ENCODE results near the gene LRIT2. TPM values are rescaled to one million over a fixed set of nuclear protein-coding genes. Genes with fewer than 3 reads are reported as not detected.

The LRIT2 gene
- total and polyA plus RNA-seq, 7 experiments from 2014 or later: not detected

- POLR2A ChIA-PET: no interaction called here
- Histone ChIP-seq H3K4me1 (ENCODE audit: control insufficient read depth in 2 of 2, insufficient read depth in 2 of 2, low read length in 2 of 2) (no peaks in the 10 kb centered on the region), H3K4me3 (ENCODE audit: low read length) (no peak overlapping the region), H3K36me3 (ENCODE audit: control insufficient read depth in 2 of 3, insufficient read depth in 3 of 3, low read length in 3 of 3) (no peaks in the 10 kb centered on the region), H3K9me3 (ENCODE audit: control insufficient read depth in 2 of 3, low read length in 3 of 3) (no peaks in the 10 kb centered on the region), H3K27ac (ENCODE audit: low read depth, low read length) (no peak overlapping the region), H3K27me3 (ENCODE audit: control insufficient read depth in 2 of 2, insufficient read depth in 2 of 2, low read length in 2 of 2) (no peaks in the 10 kb centered on the region)
- H3K27ac Mint-ChIP-seq: no peak overlapping the region
- H3K4me1 Mint-ChIP-seq: peaks cover 0 to 6% (median 0%) of the 10 kb centered on the region in 7 donors
- intact Hi-C loops (cut with micrococcal nuclease): no loop called here
- H3K36me3 Mint-ChIP-seq: no peaks in the 10 kb centered on the region
- no peak overlapping the region for H3K4me3 Mint-ChIP-seq
- H3K27me3 Mint-ChIP-seq: peaks cover 0 to 18% (median 9%) of the 10 kb centered on the region in 5 donors
- peaks cover 0 to 6% (median 2%) of the 10 kb centered on the region in 11 donors for H3K9me3 Mint-ChIP-seq
- DNase-seq (no peak), ATAC-seq (no peak)
- CTCF ChIA-PET: no interaction called here
Measured at GRCh38 chr10:84217746-84218145, 7.6 kb downstream of the LRIT2 start.

GRCh38 chr10:84216834-84217233, 8.5 kb downstream of the LRIT2 start:
- H3K4me3 Mint-ChIP-seq: no peak overlapping the region
- Histone ChIP-seq H3K27ac (ENCODE audit: low read depth, low read length) (no peak overlapping the region), H3K4me3 (ENCODE audit: low read length) (no peak overlapping the region), H3K4me1 (ENCODE audit: control insufficient read depth in 2 of 2, insufficient read depth in 2 of 2, low read length in 2 of 2) (no peaks in the 10 kb centered on the region), H3K27me3 (ENCODE audit: control insufficient read depth in 2 of 2, insufficient read depth in 2 of 2, low read length in 2 of 2) (no peaks in the 10 kb centered on the region), H3K36me3 (ENCODE audit: control insufficient read depth in 2 of 3, insufficient read depth in 3 of 3, low read length in 3 of 3) (no peaks in the 10 kb centered on the region), H3K9me3 (ENCODE audit: control insufficient read depth in 2 of 3, low read length in 3 of 3) (no peaks in the 10 kb centered on the region)
- POLR2A ChIA-PET: no interaction called here
- intact Hi-C loops (cut with micrococcal nuclease): no loop called here
- ATAC-seq (no peak), DNase-seq (no peak)
- no peaks in the 10 kb centered on the region for H3K36me3 Mint-ChIP-seq
- peaks cover 0 to 6% (median 0%) of the 10 kb centered on the region in 7 donors for H3K4me1 Mint-ChIP-seq
- no peak overlapping the region for H3K27ac Mint-ChIP-seq
- H3K9me3 Mint-ChIP-seq: peaks cover 0 to 6% (median 2%) of the 10 kb centered on the region in 11 donors
- peaks cover 0 to 17% (median 9%) of the 10 kb centered on the region in 5 donors for H3K27me3 Mint-ChIP-seq
- CTCF ChIA-PET: interaction anchor here (1.2 kb wide), 1 partner anchor 12 kb away, joined by 3 read pairs; no protein-coding TSS in a partner anchor

- DNase-seq: peak in 4 of 9 donors; percentile 23 to 37 (median 30)
- Histone ChIP-seq H3K4me3 (ENCODE audit: low read length) (no peak overlapping the region), H3K27ac (ENCODE audit: low read depth, low read length) (no peak overlapping the region), H3K4me1 (ENCODE audit: control insufficient read depth in 2 of 2, insufficient read depth in 2 of 2, low read length in 2 of 2) (no peaks in the 10 kb centered on the region), H3K9me3 (ENCODE audit: control insufficient read depth in 2 of 3, low read length in 3 of 3) (no peaks in the 10 kb centered on the region), H3K36me3 (ENCODE audit: control insufficient read depth in 2 of 3, insufficient read depth in 3 of 3, low read length in 3 of 3) (no peaks in the 10 kb centered on the region), H3K27me3 (ENCODE audit: control insufficient read depth in 2 of 2, insufficient read depth in 2 of 2, low read length in 2 of 2) (no peaks in the 10 kb centered on the region)
- ChIA-PET POLR2A (no interaction called here), CTCF (interaction anchor here (0.6 to 2.3 kb wide), 2 partner anchors 9 to 67 kb away, joined by 3 to 10 read pairs; no protein-coding TSS in a partner anchor)
- peaks cover 0 to 6% (median 0%) of the 10 kb centered on the region in 7 donors for H3K4me1 Mint-ChIP-seq
- peaks cover 0 to 4% (median 2%) of the 10 kb centered on the region in 11 donors for H3K9me3 Mint-ChIP-seq
- H3K27ac Mint-ChIP-seq: peak overlapping the region in 1 of 9 donors; percentile 11
- ATAC-seq: peak; percentile 81
- H3K27me3 Mint-ChIP-seq: peaks cover 0 to 10% (median 4%) of the 10 kb centered on the region in 5 donors
- H3K36me3 Mint-ChIP-seq: no peaks in the 10 kb centered on the region
- intact Hi-C loops (cut with micrococcal nuclease): loop anchor here (2.0 kb wide), 1 partner anchor 66 kb away; no protein-coding TSS in a partner anchor
- peak overlapping the region in 4 of 10 donors; percentile 11 to 51 (median 50) for H3K4me3 Mint-ChIP-seq
Measured at GRCh38 chr10:84214612-84215235, 10.6 kb downstream of the LRIT2 start.

GRCh38 chr10:84214046-84214572, 11.2 kb downstream of the LRIT2 start:
- intact Hi-C loops (cut with micrococcal nuclease): loop anchor here (2.0 kb wide), 1 partner anchor 65 kb away; no protein-coding TSS in a partner anchor
- H3K4me1 ChIP-seq (ENCODE audit: control insufficient read depth in 2 of 2, insufficient read depth in 2 of 2, low read length in 2 of 2): no peaks in the 10 kb centered on the region
- no peak overlapping the region for H3K27ac Mint-ChIP-seq
- H3K27me3 ChIP-seq (ENCODE audit: control insufficient read depth in 2 of 2, insufficient read depth in 2 of 2, low read length in 2 of 2): no peaks in the 10 kb centered on the region
- no peaks in the 10 kb centered on the region for H3K36me3 Mint-ChIP-seq
- ATAC-seq (peak; percentile 11), DNase-seq (no peak)
- no peaks in the 10 kb centered on the region for H3K9me3 Mint-ChIP-seq
- ChIA-PET POLR2A (no interaction called here), CTCF (interaction anchor here (0.6 to 2.3 kb wide), 3 partner anchors 8 to 75 kb away, joined by 3 to 10 read pairs (median 4); no protein-coding TSS in a partner anchor)
- H3K36me3 ChIP-seq (ENCODE audit: control insufficient read depth in 2 of 3, insufficient read depth in 3 of 3, low read length in 3 of 3): no peaks in the 10 kb centered on the region
- H3K4me1 Mint-ChIP-seq: peaks cover 0 to 6% (median 0%) of the 10 kb centered on the region in 7 donors
- no peaks in the 10 kb centered on the region for H3K9me3 ChIP-seq (ENCODE audit: control insufficient read depth in 2 of 3, low read length in 3 of 3)
- no peak overlapping the region for H3K4me3 ChIP-seq (ENCODE audit: low read length)
- H3K27ac ChIP-seq (ENCODE audit: low read depth, low read length): no peak overlapping the region
- peaks cover 0 to 10% (median 4%) of the 10 kb centered on the region in 5 donors for H3K27me3 Mint-ChIP-seq
- H3K4me3 Mint-ChIP-seq: peak overlapping the region in 4 of 10 donors; percentile 11 to 51 (median 50)

GRCh38 chr10:84213076-84213475, 12.3 kb downstream of the LRIT2 start:
- no peak overlapping the region for H3K27ac Mint-ChIP-seq
- H3K36me3 ChIP-seq (ENCODE audit: control insufficient read depth in 2 of 3, insufficient read depth in 3 of 3, low read length in 3 of 3): no peaks in the 10 kb centered on the region
- ChIA-PET POLR2A (no interaction called here), CTCF (interaction anchor here (2.3 kb wide), 1 partner anchor 65 kb away, joined by 10 read pairs; no protein-coding TSS in a partner anchor)
- no peak overlapping the region for H3K4me3 ChIP-seq (ENCODE audit: low read length)
- H3K27me3 Mint-ChIP-seq: peaks cover 0 to 13% (median 4%) of the 10 kb centered on the region in 5 donors
- H3K9me3 Mint-ChIP-seq: no peaks in the 10 kb centered on the region
- ATAC-seq (no peak), DNase-seq (no peak)
- H3K4me1 ChIP-seq (ENCODE audit: control insufficient read depth in 2 of 2, insufficient read depth in 2 of 2, low read length in 2 of 2): no peaks in the 10 kb centered on the region
- no peaks in the 10 kb centered on the region for H3K27me3 ChIP-seq (ENCODE audit: control insufficient read depth in 2 of 2, insufficient read depth in 2 of 2, low read length in 2 of 2)
- H3K36me3 Mint-ChIP-seq: no peaks in the 10 kb centered on the region
- peaks cover 0 to 6% (median 0%) of the 10 kb centered on the region in 7 donors for H3K4me1 Mint-ChIP-seq
- no peak overlapping the region for H3K4me3 Mint-ChIP-seq
- intact Hi-C loops (cut with micrococcal nuclease): no loop called here
- H3K27ac ChIP-seq (ENCODE audit: low read depth, low read length): no peak overlapping the region
- no peaks in the 10 kb centered on the region for H3K9me3 ChIP-seq (ENCODE audit: control insufficient read depth in 2 of 3, low read length in 3 of 3)

GRCh38 chr10:84212014-84212413, 13.3 kb downstream of the LRIT2 start:
- Histone ChIP-seq H3K4me1 (ENCODE audit: control insufficient read depth in 2 of 2, insufficient read depth in 2 of 2, low read length in 2 of 2) (no peaks in the 10 kb centered on the region), H3K36me3 (ENCODE audit: control insufficient read depth in 2 of 3, insufficient read depth in 3 of 3, low read length in 3 of 3) (no peaks in the 10 kb centered on the region), H3K4me3 (ENCODE audit: low read length) (no peak overlapping the region), H3K27me3 (ENCODE audit: control insufficient read depth in 2 of 2, insufficient read depth in 2 of 2, low read length in 2 of 2) (no peaks in the 10 kb centered on the region), H3K9me3 (ENCODE audit: control insufficient read depth in 2 of 3, low read length in 3 of 3) (no peaks in the 10 kb centered on the region), H3K27ac (ENCODE audit: low read depth, low read length) (no peak overlapping the region)
- no peak for ATAC-seq
- Mint-ChIP-seq H3K36me3 (no peaks in the 10 kb centered on the region), H3K9me3 (no peaks in the 10 kb centered on the region), H3K4me1 (peaks cover 0 to 6% (median 0%) of the 10 kb centered on the region in 7 donors), H3K27ac (no peak overlapping the region), H3K27me3 (peaks cover 6 to 13% (median 8%) of the 10 kb centered on the region in 5 donors), H3K4me3 (no peak overlapping the region)
- ChIA-PET POLR2A (no interaction called here), CTCF (no interaction called here)
- intact Hi-C loops (cut with micrococcal nuclease): no loop called here
- no peak for DNase-seq

Measured in naive thymus-derived CD4-positive, alpha-beta T cell (primary cell).